Heart left ventricle (tissue), 16 donors: ENCODE data around the gene PPWD1. TPM values are rescaled to one million over a fixed set of nuclear protein-coding genes. Genes with fewer than 3 reads are reported as not detected.

Source experiments
- ATAC-seq, 4 donors: fragments of 200-7000 bp; cut with Tn5 transposase; one replicate each; pipeline ENCODE4 v1.9.1; 2020 to 2022; ENCODE audit warnings: moderate library complexity in 4 of 4, mild to moderate bottlenecking in 3 of 4, moderate number of reproducible peaks in 1 of 4
- DNase-seq, 5 donors: peaks; one replicate each; pipeline ENCODE4 v3.0.0-alpha.2; 2020
- H3K27ac ChIP-seq, 12 donors: fragments of 200-600 bp; sonication (generic) in 4 of 12; one replicate each; pipeline versions ENCODE4 v1.5.0 to v1.8.0; 2016 to 2022; ENCODE audit warnings: mild to moderate bottlenecking in 2 of 12
- H3K27me3 ChIP-seq, 9 donors: fragments of 200-600 bp; sonication (generic) in 2 of 9; one replicate each; pipeline versions ENCODE4 v1.5.1 to v1.8.0; 2016 to 2022; ENCODE audit warnings: mild to moderate bottlenecking in 3 of 9
- H3K36me3 ChIP-seq, 9 donors: fragments of 200-600 bp; sonication (generic) in 2 of 9; one replicate each; pipeline versions ENCODE4 v1.5.0 to v1.8.0; 2018 to 2022; ENCODE audit warnings: mild to moderate bottlenecking in 2 of 9
- H3K4me1 ChIP-seq, 12 donors: fragments of 200-600 bp; sonication (generic) in 4 of 12; one replicate each; pipeline versions ENCODE4 v1.5.0 to v1.8.0; 2016 to 2022; ENCODE audit warnings: mild to moderate bottlenecking in 3 of 12
- H3K4me3 ChIP-seq, 12 donors: fragments of 200-600 bp; sonication (generic) in 4 of 12; one replicate each; pipeline versions ENCODE4 v1.5.0 to v1.8.0; 2017 to 2022; ENCODE audit warnings: mild to moderate bottlenecking in 9 of 12, moderate library complexity in 4 of 12
- H3K9me3 ChIP-seq, 12 donors: fragments of 200-600 bp; sonication (generic) in 4 of 12; one replicate each; pipeline versions ENCODE4 v1.5.0 to v1.8.0; 2016 to 2022; ENCODE audit warnings: mild to moderate bottlenecking in 1 of 12
- CTCF ChIP-seq, 12 donors: fragments of 200-600 bp; sonication (generic) in 4 of 12; IDR thresholded peaks; one replicate each; pipeline versions ENCODE4 v1.5.0 to v1.8.0; 2018 to 2022; ENCODE audit warnings: antibody characterized with exemption in 12 of 12, mild to moderate bottlenecking in 5 of 12
- POLR2A ChIP-seq, 2 donors: fragments of 450-650 bp; IDR thresholded peaks; one replicate each; pipeline ENCODE4 v1.6.1; 2017; ENCODE audit warnings: antibody characterized with exemption in 2 of 2, mild to moderate bottlenecking in 2 of 2, moderate library complexity in 2 of 2
- WGBS, 4 donors: extraction: QIAGEN DNeasy Blood & Tissue Kit in 2 of 4; methylation state at CpG; one replicate each; pipeline versions ENCODE4 v1.1.5 to v1.1.7; 2013 to 2018; 5-methylcytosine and 5-hydroxymethylcytosine counted together
- intact Hi-C, 10 donors: fragments of 100-400 bp; cut with DNase I; formaldehyde crosslinking; loops; one replicate each; pipeline versions ENCODE4 v1.11.1 to v1.14.2; 2022
- long read RNA-seq, 3 donors: library from polyadenylated mRNA; unstranded; transcript quantifications; one replicate each; pipeline ENCODE4 v2.0.0, GENCODE V29; 2020 to 2021
- polyA plus RNA-seq, 2 donors: library from polyadenylated mRNA; stranded (reverse); fragments of 200-250 nt; gene quantifications; one replicate each; pipeline ENCODE4 v1.2.3, GENCODE V29; 2013
- total RNA-seq, 9 donors: library from RNA; depleted of rRNA in 2 of 9; stranded (reverse); fragments of >200 nt in 2 of 9; fragmentation: NEBNext Ultra II Directional in 3 of 9; extraction: Animal tissue kit (Norgen Biotek cat#: 25700) in 3 of 9; gene quantifications; one replicate each; pipeline versions ENCODE4 v1.1.0 to v1.2.4, GENCODE V29; 2016 to 2023
- donor health status: ischemic (EF 13 %, LVEDD 7.1; RV severe dilation, severe dysfunction).
- donor health status: healthy with polysubstance abuse.
- donor health status: DM: no; HTN: yes; CAD: no.
- donor health status: DM: no; HTN: no; CAD: no.
- donor health status: ischemic (EF 25% LVEDD 6.9; RV normal size, moderate dysfunction).
- donor health status: ischemic (EF 25% LVEDD 5.7; RV mildly dilated, moderate dysfunction).
- donor health status: healthy.
- donor health status: DM: yes; HTN: yes; CAD: no.
- donor health status: ischemic (EF 35%, LVEDD 5.7; RV mildly dilated, moderate dysfunction).
- donor health status: nonischemic (EF 11% LVEDD 7.7; RV severe dilation, severe dysfunction).
- donor health status: DM: yes; HTN: yes; CAD: no.
- donor health status: PGD.
- donor health status: ischemic (EF 29% LVEDD 5.4; RV normal size, mild dysfunction).
- donor health status: nonischemic (EF 23%, LVEDD 6.1; RV moderate dilation, normal function).

The PPWD1 gene
- total RNA-seq (10 to 100 TPM; 13.4 to 20.1 (median 16.1) TPM), polyA plus RNA-seq (10 to 100 TPM in 1 of 2 donors, 1 to 10 TPM in 1; 10.0 to 14.0 TPM)
- long read RNA-seq, donor 1, transcript PPWD1-201 (11 exons, 2,166 nt): major isoform, 38 of 44 reads
- long read RNA-seq, donor 1, partial matches to known transcripts: 3 of 44 reads
- long read RNA-seq, donor 1, other reads (novel, unspliced or antisense): 3 of 44 reads
- long read RNA-seq, donor 2, transcript PPWD1-201 (11 exons, 2,166 nt): major isoform, 83 of 94 reads
- long read RNA-seq, donor 2, partial matches to known transcripts: 3 of 94 reads
- long read RNA-seq, donor 2, other reads (novel, unspliced or antisense): 8 of 94 reads
- long read RNA-seq, donor 3, transcript PPWD1-201 (11 exons, 2,166 nt): major isoform, 25 of 29 reads
- long read RNA-seq, donor 3, partial matches to known transcripts: 3 of 29 reads
- long read RNA-seq, donor 3, other reads (novel, unspliced or antisense): 1 of 29 reads

- Histone ChIP-seq H3K27ac (peak within 1 kb of the TSS; percentile 37 to 94 (median 86)), H3K9me3 (no peaks in the 10 kb centered on the region), H3K27me3 (no peaks in the 10 kb centered on the region), H3K4me1 (peaks cover 0 to 33% (median 23%) of the 10 kb centered on the region in 12 donors), H3K4me3 (peak within 1 kb of the TSS; percentile 59 to 96 (median 86)), H3K36me3 (peaks cover 0 to 17% (median 6%) of the 10 kb centered on the region in 9 donors)
- TF ChIP-seq POLR2A (IDR thresholded peaks at IDR 0.05) (peak in 1 of 2 donors; percentile 58), CTCF (IDR thresholded peaks at IDR 0.05) (no peak)
- ATAC-seq (peak; percentile 99 to 100 (median 100)), DNase-seq (peak; percentile 93 to 96 (median 94))
- 0 to 1% (median 0%) methylated on average over 35 to 54 of the region's 54 CpGs for WGBS, 4 donors
- intact Hi-C loops: loop anchor here in 2 of 10 donors (10.0 kb wide), 1 partner anchor 748 kb away; no protein-coding TSS in a partner anchor
Measured at GRCh38 chr5:65562731-65563701, at the start of gene PPWD1, which contains the start of gene CENPK. Gene PPWD1 (plus strand): TSS chr5:65563296. CDS start chr5:65563311, 15 bp downstream. Gene CENPK (minus strand): TSS chr5:65563168. CDS start chr5:65554907, 8,261 bp downstream.

GRCh38 chr5:65525726-65526125 lies 37.4 kb upstream of the PPWD1 start:
- ATAC-seq: no peak
- DNase-seq: no peak
- Histone ChIP-seq H3K4me1 (no peaks in the 10 kb centered on the region), H3K36me3 (no peaks in the 10 kb centered on the region), H3K27ac (no peak overlapping the region), H3K9me3 (no peaks in the 10 kb centered on the region), H3K27me3 (no peaks in the 10 kb centered on the region), H3K4me3 (no peak overlapping the region)
- intact Hi-C loops: no loop called here
- WGBS, 4 donors: 91 to 95% (median 92%) methylated on average over 3 of the region's 3 CpGs
- TF ChIP-seq CTCF (IDR thresholded peaks at IDR 0.05) (no peak), POLR2A (IDR thresholded peaks at IDR 0.05) (no peak)

- no peaks in the 10 kb centered on the region for H3K9me3 ChIP-seq
- DNase-seq (no peak), ATAC-seq (no peak)
- intact Hi-C loops: no loop called here
- TF ChIP-seq CTCF (IDR thresholded peaks at IDR 0.05) (no peak), POLR2A (IDR thresholded peaks at IDR 0.05) (no peak)
- H3K4me1 ChIP-seq: no peaks in the 10 kb centered on the region
- no peak overlapping the region for H3K27ac ChIP-seq
- no peak overlapping the region for H3K4me3 ChIP-seq
- H3K27me3 ChIP-seq: no peaks in the 10 kb centered on the region
- WGBS, 4 donors: 96 to 100% (median 100%) methylated on average over 1 of the region's 1 CpG
- H3K36me3 ChIP-seq: no peaks in the 10 kb centered on the region
Measured at GRCh38 chr5:65530904-65531303, 32.2 kb upstream of the PPWD1 start.
